ENCODE data around the gene WHRN. TPM values are rescaled to one million over a fixed set of nuclear protein-coding genes. Genes with fewer than 3 reads are reported as not detected.

The WHRN gene
- polyA plus RNA-seq, 1 donor from 2014 or later = 2.5 TPM

DNA sequence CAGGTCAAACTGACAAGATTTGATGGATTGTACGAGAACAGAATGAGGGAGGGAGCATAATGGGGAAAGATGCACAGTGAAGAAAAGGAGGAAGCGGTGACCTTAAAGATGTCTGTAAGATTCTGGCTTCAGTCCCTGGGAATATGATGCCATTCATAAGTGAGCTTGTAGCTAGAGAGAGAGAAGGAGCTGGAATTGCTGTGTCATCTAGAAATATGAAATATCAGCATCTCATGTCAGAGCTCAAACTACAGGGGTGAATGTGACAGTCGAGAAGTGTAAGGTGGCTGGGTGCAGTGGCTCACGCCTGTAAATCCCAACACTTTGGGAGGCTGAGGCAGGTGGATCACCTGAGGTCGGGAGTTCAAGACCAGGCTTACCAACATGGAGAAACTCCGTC lies 24.0 kb upstream of the WHRN start:
- Histone ChIP-seq H3K9me3 (ENCODE audit: low read length) (no peaks in the 10 kb centered on the region), H3K9ac (ENCODE audit: low read length) (no peak overlapping the region), H2AFZ (ENCODE audit: low read depth, low read length) (no peak overlapping the region), H4K20me1 (ENCODE audit: insufficient read depth) (no peaks in the 10 kb centered on the region), H3K27me3 (ENCODE audit: insufficient read depth, low read depth, low read length) (no peaks in the 10 kb centered on the region), H3K9me2 (ENCODE audit: insufficient read depth, low read length) (no peaks in the 10 kb centered on the region), H3K4me2 (ENCODE audit: low read length) (no peak overlapping the region), H3K79me2 (replicated peaks; ENCODE audit: insufficient read depth, low read length) (no peaks in the 10 kb centered on the region), H3K27ac (ENCODE audit: low read length) (no peak overlapping the region), H3K36me3 (ENCODE audit: insufficient read depth, low read length) (no peaks in the 10 kb centered on the region), H3K4me3 (ENCODE audit: low read length) (no peak overlapping the region), H3F3A (ENCODE audit: insufficient read depth, low read length, poor library complexity, severe bottlenecking) (no peaks in the 10 kb centered on the region)
- TF ChIP-seq, protein P1, sequence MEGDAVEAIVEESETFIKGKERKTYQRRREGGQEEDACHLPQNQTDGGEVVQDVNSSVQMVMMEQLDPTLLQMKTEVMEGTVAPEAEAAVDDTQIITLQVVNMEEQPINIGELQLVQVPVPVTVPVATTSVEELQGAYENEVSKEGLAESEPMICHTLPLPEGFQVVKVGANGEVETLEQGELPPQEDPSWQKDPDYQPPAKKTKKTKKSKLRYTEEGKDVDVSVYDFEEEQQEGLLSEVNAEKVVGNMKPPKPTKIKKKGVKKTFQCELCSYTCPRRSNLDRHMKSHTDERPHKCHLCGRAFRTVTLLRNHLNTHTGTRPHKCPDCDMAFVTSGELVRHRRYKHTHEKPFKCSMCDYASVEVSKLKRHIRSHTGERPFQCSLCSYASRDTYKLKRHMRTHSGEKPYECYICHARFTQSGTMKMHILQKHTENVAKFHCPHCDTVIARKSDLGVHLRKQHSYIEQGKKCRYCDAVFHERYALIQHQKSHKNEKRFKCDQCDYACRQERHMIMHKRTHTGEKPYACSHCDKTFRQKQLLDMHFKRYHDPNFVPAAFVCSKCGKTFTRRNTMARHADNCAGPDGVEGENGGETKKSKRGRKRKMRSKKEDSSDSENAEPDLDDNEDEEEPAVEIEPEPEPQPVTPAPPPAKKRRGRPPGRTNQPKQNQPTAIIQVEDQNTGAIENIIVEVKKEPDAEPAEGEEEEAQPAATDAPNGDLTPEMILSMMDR (IDR thresholded peaks at IDR 0.05; ENCODE audit: poor library complexity, severe bottlenecking) = no peak
- TF ChIP-seq MXI1 (conservative IDR thresholded peaks at IDR 0.05; ENCODE audit: poor library complexity, severe bottlenecking) = no peak
- TF ChIP-seq EZH2 (IDR thresholded peaks at IDR 0.05; ENCODE audit: borderline replicate concordance, insufficient read depth, low read length, poor library complexity, severe bottlenecking) = no peak
- TF ChIP-seq EP300 (conservative IDR thresholded peaks at IDR 0.05; ENCODE audit: poor library complexity, severe bottlenecking) = no peak
- no peak for TF ChIP-seq POLR2AphosphoS5 (IDR thresholded peaks at IDR 0.05)
- TF ChIP-seq, protein P2, sequence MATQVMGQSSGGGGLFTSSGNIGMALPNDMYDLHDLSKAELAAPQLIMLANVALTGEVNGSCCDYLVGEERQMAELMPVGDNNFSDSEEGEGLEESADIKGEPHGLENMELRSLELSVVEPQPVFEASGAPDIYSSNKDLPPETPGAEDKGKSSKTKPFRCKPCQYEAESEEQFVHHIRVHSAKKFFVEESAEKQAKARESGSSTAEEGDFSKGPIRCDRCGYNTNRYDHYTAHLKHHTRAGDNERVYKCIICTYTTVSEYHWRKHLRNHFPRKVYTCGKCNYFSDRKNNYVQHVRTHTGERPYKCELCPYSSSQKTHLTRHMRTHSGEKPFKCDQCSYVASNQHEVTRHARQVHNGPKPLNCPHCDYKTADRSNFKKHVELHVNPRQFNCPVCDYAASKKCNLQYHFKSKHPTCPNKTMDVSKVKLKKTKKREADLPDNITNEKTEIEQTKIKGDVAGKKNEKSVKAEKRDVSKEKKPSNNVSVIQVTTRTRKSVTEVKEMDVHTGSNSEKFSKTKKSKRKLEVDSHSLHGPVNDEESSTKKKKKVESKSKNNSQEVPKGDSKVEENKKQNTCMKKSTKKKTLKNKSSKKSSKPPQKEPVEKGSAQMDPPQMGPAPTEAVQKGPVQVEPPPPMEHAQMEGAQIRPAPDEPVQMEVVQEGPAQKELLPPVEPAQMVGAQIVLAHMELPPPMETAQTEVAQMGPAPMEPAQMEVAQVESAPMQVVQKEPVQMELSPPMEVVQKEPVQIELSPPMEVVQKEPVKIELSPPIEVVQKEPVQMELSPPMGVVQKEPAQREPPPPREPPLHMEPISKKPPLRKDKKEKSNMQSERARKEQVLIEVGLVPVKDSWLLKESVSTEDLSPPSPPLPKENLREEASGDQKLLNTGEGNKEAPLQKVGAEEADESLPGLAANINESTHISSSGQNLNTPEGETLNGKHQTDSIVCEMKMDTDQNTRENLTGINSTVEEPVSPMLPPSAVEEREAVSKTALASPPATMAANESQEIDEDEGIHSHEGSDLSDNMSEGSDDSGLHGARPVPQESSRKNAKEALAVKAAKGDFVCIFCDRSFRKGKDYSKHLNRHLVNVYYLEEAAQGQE (IDR thresholded peaks at IDR 0.05; ENCODE audit: borderline replicate concordance) = no peak
- TF ChIP-seq RAD21 (conservative IDR thresholded peaks at IDR 0.05) = no peak
- TF ChIP-seq TAF1 (IDR thresholded peaks at IDR 0.05; ENCODE audit: low read depth) = no peak
- no peak for TF ChIP-seq SMC3 (conservative IDR thresholded peaks at IDR 0.05; ENCODE audit: poor library complexity)

DNA sequence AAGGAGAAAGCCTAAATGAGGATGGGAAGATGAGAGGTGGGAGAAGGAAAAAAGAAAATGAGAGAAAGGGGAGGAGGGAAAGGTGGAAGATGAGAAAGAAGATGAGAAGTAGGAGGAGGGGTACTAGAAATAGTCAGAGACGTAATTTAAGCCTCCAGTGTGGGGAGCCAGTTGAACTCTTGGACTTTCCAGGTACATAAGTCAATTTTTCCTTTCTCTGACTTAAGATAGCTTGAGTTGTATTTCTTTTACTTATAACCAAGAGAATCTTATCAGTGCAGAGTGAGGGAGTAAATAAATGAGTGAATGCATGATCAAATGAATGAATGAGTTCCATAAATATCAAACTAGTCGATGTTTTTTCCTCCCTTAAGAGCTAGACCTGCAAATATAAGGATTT lies 21.5 kb upstream of the WHRN start:
- no peak overlapping the region for H3K27ac ChIP-seq (ENCODE audit: low read length)

More for the DNA sequence above, 21.5 kb upstream of the WHRN start:
- H3K4me2 ChIP-seq (ENCODE audit: low read length) = no peak overlapping the region
- no peaks in the 10 kb centered on the region for H3K36me3 ChIP-seq (ENCODE audit: insufficient read depth, low read length)
- no peaks in the 10 kb centered on the region for H3K27me3 ChIP-seq (ENCODE audit: insufficient read depth, low read depth, low read length)
- H2AFZ ChIP-seq (ENCODE audit: low read depth, low read length) = no peak overlapping the region
- no peak overlapping the region for H3K9ac ChIP-seq (ENCODE audit: low read length)
- no peaks in the 10 kb centered on the region for H3F3A ChIP-seq (ENCODE audit: insufficient read depth, low read length, poor library complexity, severe bottlenecking)
- H3K9me2 ChIP-seq (ENCODE audit: insufficient read depth, low read length) = no peaks in the 10 kb centered on the region
- no peaks in the 10 kb centered on the region for H4K20me1 ChIP-seq (ENCODE audit: insufficient read depth)
- H3K4me3 ChIP-seq (ENCODE audit: low read length) = no peak overlapping the region
- no peaks in the 10 kb centered on the region for H3K79me2 ChIP-seq (replicated peaks; ENCODE audit: insufficient read depth, low read length)
- H3K9me3 ChIP-seq (ENCODE audit: low read length) = no peaks in the 10 kb centered on the region
- no peak for TF ChIP-seq TAF1 (IDR thresholded peaks at IDR 0.05; ENCODE audit: low read depth)
- no peak for TF ChIP-seq MXI1 (conservative IDR thresholded peaks at IDR 0.05; ENCODE audit: poor library complexity, severe bottlenecking)
- no peak for TF ChIP-seq POLR2AphosphoS5 (IDR thresholded peaks at IDR 0.05)
- no peak for TF ChIP-seq SMC3 (conservative IDR thresholded peaks at IDR 0.05; ENCODE audit: poor library complexity)
- no peak for TF ChIP-seq RAD21 (conservative IDR thresholded peaks at IDR 0.05)

Data from neural cell (in vitro differentiated cells).